ENCODE measurements around the gene NGF. TPM values are rescaled to one million over a fixed set of nuclear protein-coding genes. Genes with fewer than 3 reads are reported as not detected.

Gene NGF
- total and polyA plus RNA-seq, 2 of the 8 experiments (the other 6 are each of a cell fraction or from before 2014, with no cell fraction given) = 1.6 TPM; not detected in 1

DNA sequence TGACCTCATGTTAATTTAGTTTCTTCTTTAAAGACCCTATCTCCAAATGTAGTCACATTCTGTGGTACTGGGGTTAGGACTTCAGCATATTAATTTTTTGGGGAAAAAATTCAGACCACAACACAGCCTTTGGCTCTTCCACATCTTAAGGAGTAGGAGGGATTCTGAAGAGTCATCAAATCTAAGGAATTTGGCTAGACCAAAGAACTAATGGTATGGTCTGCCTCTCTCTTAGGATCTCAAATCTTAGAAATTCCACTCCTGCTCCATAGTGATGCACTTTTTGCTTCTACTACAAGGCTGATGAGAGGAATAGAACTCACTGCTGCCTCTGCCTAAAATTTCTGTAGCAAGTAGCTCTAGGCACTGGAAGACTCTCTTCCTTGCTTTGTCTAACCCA, 80.5 kb downstream of the NGF start (continued):
- TF ChIP-seq POLR2AphosphoS5 (IDR thresholded peaks at IDR 0.05; ENCODE audit: low read depth, low read length) = no peak
- no peak for TF ChIP-seq KDM4A (IDR thresholded peaks at IDR 0.05; ENCODE audit: low read depth, low read length, severe bottlenecking)
- no peak for TF ChIP-seq NANOG (IDR thresholded peaks at IDR 0.05; ENCODE audit: insufficient read depth, low read depth, low read length, poor library complexity, severe bottlenecking)
- no peak for TF ChIP-seq EZH2 (IDR thresholded peaks at IDR 0.05; ENCODE audit: low read depth, low read length, severe bottlenecking)
- no peak for TF ChIP-seq RXRA (IDR thresholded peaks at IDR 0.05; ENCODE audit: insufficient read depth, low read depth, low read length)
- no peak for TF ChIP-seq FOSL1 (IDR thresholded peaks at IDR 0.05; ENCODE audit: insufficient read depth, low read depth, low read length)

Data from H1 (cell line).